ENCODE data around the gene CCDC183.

Gene CCDC183

GRCh38 chr9:136849038-136849959 lies 53.2 kb downstream of the CCDC183 start, which contains the start of gene PHPT1:
PHPT1 (plus strand) TSS chr9:136849409; CDS start chr9:136849431, 22 bp downstream.
- peak; percentile 100 for DNase-seq (ENCODE audit: low read depth, low spot score)

DNA sequence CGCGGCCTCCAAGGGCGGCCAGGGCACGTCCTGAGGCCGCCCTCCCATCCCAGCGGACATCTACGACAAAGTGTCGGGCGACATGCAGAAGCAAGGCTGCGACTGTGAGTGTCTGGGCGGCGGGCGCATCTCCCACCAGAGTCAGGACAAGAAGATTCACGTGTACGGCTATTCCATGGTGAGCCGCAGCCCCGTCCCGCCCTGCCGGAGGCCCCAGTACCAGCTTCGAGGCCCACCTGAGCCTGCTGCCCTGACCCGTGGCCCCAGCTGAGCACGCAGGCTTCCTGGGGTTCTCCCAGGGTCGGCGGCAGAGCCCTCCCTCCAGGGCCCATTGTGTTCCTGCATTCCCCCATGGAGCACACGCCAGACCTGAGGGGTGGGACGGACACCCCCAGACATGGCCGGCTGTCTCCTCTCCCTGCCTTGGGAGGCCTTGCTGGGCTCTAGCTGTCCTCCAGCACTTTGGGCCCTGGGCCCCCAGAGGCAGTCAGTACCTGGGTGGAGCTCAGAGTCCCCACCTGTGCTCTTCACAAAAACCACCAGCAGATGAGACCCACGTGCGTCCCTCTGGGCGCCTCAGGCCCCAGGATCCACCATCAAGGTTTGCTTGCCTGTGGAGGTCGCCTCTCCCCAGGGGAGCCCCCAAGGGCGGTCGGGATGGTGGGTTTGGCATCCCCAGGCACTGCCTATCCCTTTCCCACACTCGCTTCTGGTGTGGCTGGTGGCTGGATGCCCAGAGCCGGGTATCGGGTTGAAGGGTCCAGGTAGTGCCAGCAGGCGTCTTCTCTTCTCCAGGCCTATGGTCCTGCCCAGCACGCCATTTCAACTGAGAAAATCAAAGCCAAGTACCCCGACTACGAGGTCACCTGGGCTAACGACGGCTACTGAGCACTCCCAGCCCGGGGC lies 54.1 kb downstream of the CCDC183 start:
- no peak for DNase-seq (ENCODE audit: low read depth, low spot score)

- no peak for DNase-seq (ENCODE audit: low read depth, low spot score)
These were observed 55.0 kb downstream of the CCDC183 start for GRCh38 chr9:136850866-136851775.

DNA sequence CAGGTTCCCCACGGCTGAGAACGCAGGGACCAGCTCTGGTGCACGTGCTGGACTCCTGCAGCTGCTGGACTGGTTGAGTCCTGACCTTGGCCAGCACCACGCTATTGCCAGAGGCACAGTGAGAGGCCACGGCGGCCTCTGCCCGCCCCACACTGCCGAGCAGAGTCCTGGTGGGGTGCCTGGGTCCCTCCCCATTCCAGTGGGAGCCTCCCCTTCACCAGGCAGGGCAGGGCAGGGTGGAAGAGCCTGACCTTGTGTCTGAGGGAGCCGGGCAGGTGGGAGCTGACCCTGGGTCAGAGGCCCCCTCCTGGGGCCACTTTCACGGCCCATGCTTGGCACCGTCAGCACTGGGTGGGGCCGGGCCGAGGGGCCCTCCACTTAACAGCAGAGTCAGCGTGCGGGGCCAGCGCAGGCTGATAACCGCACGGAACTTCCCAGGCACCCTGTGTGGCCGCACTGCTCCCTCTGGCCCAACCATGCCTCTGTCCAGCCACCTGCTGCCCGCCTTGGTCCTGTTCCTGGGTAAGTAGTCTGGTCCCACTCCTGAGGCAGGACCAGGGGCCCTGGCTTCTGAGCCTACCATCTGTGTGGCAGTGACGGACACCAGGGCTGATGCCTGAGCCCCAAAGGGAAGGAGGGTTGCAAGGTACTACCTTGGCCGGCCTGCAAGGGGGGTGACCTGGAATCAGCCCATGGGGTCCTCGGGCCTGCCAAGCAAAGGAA lies 56.0 kb downstream of the CCDC183 start, which contains the start of gene MAMDC4:
Gene MAMDC4 (plus strand): TSS at position 406 of the 723 bp plus-strand sequence. CDS start 71 bp downstream, at position 477.
- no peak for DNase-seq (ENCODE audit: low read depth, low spot score)

DNA sequence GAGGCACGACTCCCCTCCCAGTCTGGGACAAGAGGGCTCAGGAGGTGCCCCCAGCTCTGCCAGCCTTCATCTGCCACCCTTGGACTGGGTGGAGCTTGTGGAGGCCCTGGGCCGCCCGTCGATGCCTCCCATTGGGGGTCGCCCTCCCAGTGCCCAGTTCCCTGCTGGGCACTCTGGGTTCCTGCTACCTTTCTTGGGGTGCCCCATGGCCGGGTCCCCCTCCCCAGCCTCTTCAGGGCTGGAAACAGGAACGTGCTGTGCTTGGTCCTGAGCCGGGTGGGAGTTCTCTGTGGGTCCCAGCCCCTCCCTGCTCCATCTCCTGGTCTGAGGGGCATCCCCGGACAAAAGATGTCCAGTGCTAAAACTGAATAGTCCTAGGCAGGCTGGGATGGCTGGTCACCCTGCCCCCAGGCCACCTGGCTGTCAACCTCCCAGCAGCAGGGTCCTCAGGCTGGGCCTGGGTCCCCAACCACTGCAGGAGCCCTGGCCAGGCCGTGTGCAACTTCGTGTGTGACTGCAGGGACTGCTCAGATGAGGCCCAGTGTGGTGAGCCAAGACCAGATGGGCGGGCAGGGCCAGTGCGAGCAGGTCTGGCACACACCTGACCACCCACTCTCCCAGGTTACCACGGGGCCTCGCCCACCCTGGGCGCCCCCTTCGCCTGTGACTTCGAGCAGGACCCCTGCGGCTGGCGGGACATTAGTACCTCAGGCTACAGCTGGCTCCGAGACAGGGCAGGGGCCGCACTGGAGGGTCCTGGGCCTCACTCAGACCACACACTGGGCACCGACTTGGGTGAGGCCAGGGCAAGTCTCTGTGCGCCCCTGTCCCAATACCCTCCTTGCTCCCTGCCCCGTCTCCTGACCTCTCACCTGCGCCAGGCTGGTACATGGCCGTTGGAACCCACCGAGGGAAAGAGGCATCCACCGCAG lies 56.8 kb downstream of the CCDC183 start:
- no peak for DNase-seq (ENCODE audit: low read depth, low spot score)

DNA sequence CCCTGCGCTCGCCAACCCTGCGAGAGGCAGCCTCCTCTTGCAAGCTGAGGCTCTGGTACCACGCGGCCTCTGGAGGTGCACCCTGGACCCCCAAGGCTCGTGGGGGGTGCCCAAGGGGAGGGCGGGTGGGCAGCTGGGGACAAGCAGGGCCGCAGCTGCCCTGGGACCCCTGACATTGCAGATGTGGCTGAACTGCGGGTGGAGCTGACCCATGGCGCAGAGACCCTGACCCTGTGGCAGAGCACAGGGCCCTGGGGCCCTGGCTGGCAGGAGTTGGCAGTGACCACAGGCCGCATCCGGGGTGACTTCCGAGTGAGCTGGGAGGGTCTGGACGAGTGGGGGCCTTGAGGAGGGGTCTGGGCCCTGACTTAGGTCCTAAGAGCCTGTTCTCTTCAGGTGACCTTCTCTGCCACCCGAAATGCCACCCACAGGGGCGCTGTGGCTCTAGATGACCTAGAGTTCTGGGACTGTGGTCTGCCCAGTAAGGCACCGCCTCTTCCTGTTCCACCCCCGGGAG lies 57.5 kb downstream of the CCDC183 start:
- DNase-seq (ENCODE audit: low read depth, low spot score), result no peak

DNA sequence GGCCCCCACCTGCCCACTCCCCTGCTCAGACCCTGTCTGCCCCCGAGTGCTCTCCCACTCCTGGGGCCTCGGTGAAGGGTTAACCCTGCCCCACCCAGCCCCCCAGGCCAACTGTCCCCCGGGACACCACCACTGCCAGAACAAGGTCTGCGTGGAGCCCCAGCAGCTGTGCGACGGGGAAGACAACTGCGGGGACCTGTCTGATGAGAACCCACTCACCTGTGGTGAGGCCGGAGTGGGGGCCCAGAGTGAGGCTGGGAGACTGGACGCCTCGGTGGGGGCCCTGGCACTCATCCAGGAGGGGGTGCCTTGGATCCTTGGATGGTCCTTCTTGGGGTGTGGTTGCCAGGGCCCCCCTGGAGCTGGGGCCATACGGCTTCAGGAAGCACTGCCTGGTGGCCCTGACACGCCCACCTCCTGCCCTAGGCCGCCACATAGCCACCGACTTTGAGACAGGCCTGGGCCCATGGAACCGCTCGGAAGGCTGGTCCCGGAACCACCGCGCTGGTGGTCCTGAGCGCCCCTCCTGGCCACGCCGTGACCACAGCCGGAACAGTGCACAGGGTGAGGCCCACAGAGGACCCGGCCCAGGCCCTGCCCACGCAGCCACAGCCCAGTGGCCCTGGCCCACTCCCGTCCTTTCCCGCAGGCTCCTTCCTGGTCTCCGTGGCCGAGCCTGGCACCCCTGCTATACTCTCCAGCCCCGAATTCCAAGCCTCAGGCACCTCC lies 58.1 kb downstream of the CCDC183 start:
- no peak for DNase-seq (ENCODE audit: low read depth, low spot score)

GRCh38 chr9:136854842-136855460 lies 58.8 kb downstream of the CCDC183 start:
- no peak for DNase-seq (ENCODE audit: low read depth, low spot score)

GRCh38 chr9:136855461-136856078 lies 59.4 kb downstream of the CCDC183 start:
- DNase-seq (ENCODE audit: low read depth, low spot score), result no peak

GRCh38 chr9:136856079-136856476 lies 59.9 kb downstream of the CCDC183 start:
- no peak for DNase-seq (ENCODE audit: low read depth, low spot score)

GRCh38 chr9:136856541-136857141 lies 60.5 kb downstream of the CCDC183 start:
- DNase-seq (ENCODE audit: low read depth, low spot score), result peak; percentile 6

- DNase-seq (ENCODE audit: low read depth, low spot score), result peak; percentile 4
These were observed 61.0 kb downstream of the CCDC183 start for GRCh38 chr9:136857166-136857565.

Data from astrocyte of the hippocampus (primary cell).